Measurements from ENCODE around the gene ATMIN.
A peak's percentile ranks its signal among the peaks of the same experiment; 100 is the strongest.

Gene ATMIN

DNA sequence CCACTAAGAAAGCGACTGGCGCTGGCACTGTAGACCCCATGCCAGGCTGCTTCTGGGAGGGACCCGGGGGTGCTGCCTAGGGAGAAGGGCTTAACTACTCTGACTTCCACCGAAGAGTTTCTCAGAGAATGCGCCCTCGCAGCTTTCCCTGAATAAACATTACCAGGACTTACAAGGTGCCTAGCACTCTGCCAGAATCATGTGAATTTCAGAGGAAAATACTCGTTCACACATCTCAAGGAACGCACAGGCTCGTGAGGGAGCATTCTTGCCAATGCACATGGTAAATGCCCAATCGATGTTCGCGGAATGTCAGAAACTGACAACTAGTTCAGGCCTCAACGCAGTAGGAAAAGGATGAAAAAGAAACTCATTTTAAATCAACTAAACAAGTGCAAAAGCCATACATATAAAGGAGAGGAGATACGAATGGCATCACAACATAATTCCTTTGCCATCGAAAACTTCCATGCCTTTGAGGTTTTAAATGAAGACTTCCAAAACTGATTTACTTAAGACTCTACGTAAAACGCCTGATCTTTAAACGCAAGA, 30.0 kb upstream of the ATMIN start:
- no peak overlapping the region for H3K27ac ChIP-seq (ENCODE audit: low read length, poor library complexity, severe bottlenecking)
- no peaks in the 10 kb centered on the region for H3K36me3 ChIP-seq (ENCODE audit: control insufficient read depth in 1 of 2, insufficient read depth in 2 of 2, low read depth in 1 of 2, low read length in 2 of 2)
- H2BK120ac ChIP-seq (ENCODE audit: low read depth, low read length) = no peak overlapping the region
- WGBS = 15% methylated on average over 14 of the region's 18 CpGs
- H3K9ac ChIP-seq (ENCODE audit: low read length) = peak overlapping the region; percentile 97
- H3K4me3 ChIP-seq (ENCODE audit: insufficient read depth in 1 of 2, low read depth in 1 of 2, low read length in 2 of 2) = peak overlapping the region; percentile 96 to 98
- no peak overlapping the region for H2AFZ ChIP-seq (ENCODE audit: low read depth, low read length)
- no peak overlapping the region for H3K23ac ChIP-seq (ENCODE audit: low read length in 2 of 2)
- peak overlapping the region; percentile 92 for H3K4me2 ChIP-seq (ENCODE audit: low read length, poor library complexity, severe bottlenecking)
- H4K91ac ChIP-seq (ENCODE audit: low read length) = no peak overlapping the region
- no peak overlapping the region for H2BK15ac ChIP-seq (ENCODE audit: low read depth, poor library complexity, severe bottlenecking)
- H3K14ac ChIP-seq (ENCODE audit: low read length in 2 of 2) = no peak overlapping the region
- no peaks in the 10 kb centered on the region for H3K27me3 ChIP-seq (ENCODE audit: control insufficient read depth in 1 of 2, insufficient read depth in 1 of 2, low read length in 2 of 2)
- peaks cover 12% of the 10 kb centered on the region for H3K79me1 ChIP-seq (replicated peaks; ENCODE audit: low read length, poor library complexity, severe bottlenecking)
- H3K4ac ChIP-seq (ENCODE audit: low read depth in 1 of 2, low read length in 2 of 2) = no peak overlapping the region
- no peak overlapping the region for H2AK5ac ChIP-seq (ENCODE audit: low read length, severe bottlenecking)
- H2BK5ac ChIP-seq (ENCODE audit: low read depth, low read length, poor library complexity, severe bottlenecking) = no peak overlapping the region
- no peaks in the 10 kb centered on the region for H3K9me3 ChIP-seq (ENCODE audit: control insufficient read depth, low read length)
- peak overlapping the region; percentile 16 for H4K8ac ChIP-seq (ENCODE audit: low read length)
- no peak overlapping the region for H2BK12ac ChIP-seq (ENCODE audit: low read length in 2 of 2)
- H3K18ac ChIP-seq (ENCODE audit: low read depth in 1 of 2, low read length in 2 of 2) = no peak overlapping the region
- H3K4me1 ChIP-seq (ENCODE audit: control insufficient read depth, insufficient read depth, low read depth, low read length) = peaks cover 12% of the 10 kb centered on the region
- peak; percentile 41 for DNase-seq

DNA sequence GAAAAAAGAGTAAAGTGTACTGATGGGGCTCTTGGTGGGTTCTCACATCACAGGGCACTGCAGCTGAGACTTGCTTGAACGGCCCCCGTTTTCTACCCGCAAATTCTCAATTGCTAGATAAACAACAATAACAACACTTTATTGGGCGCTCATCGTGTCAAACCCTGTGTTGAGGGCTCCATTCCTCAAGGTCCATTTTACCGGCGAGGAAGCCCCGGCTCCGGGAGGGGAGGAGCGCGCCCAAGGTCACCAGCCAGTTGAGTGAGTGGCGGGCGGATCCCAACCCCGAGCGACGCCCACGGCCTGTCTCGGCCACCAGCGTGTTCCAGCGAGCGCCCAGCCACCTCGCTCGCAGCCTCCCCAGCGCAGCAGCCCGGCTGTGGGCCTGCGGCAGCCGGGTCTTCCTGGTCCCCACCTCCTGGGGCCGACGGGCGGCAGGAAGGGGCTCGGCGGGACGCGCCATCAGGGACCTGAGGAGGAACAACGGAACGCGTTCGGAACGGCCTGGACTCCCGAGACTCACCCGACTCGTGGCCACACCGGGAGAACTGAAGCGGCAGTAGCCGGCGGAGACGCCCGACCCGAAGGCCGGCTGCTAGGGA, 29.3 kb upstream of the ATMIN start:
- Histone ChIP-seq H2BK15ac (ENCODE audit: low read depth, poor library complexity, severe bottlenecking) (peak overlapping the region; percentile 63), H2BK12ac (ENCODE audit: low read length in 2 of 2) (peak overlapping the region; percentile 17 to 56), H2AK5ac (ENCODE audit: low read length, severe bottlenecking) (no peak overlapping the region), H4K8ac (ENCODE audit: low read length) (peak overlapping the region; percentile 55), H3K14ac (ENCODE audit: low read length in 2 of 2) (peak overlapping the region in 1 of 2 experiments; percentile 29), H3K4ac (ENCODE audit: low read depth in 1 of 2, low read length in 2 of 2) (peak overlapping the region; percentile 34 to 97), H3K4me2 (ENCODE audit: low read length, poor library complexity, severe bottlenecking) (peak overlapping the region; percentile 92), H3K27ac (ENCODE audit: low read length, poor library complexity, severe bottlenecking) (peak overlapping the region; percentile 69), H3K4me3 (ENCODE audit: insufficient read depth in 1 of 2, low read depth in 1 of 2, low read length in 2 of 2) (peak overlapping the region; percentile 96 to 98), H2BK120ac (ENCODE audit: low read depth, low read length) (no peak overlapping the region), H3K79me1 (replicated peaks; ENCODE audit: low read length, poor library complexity, severe bottlenecking) (peaks cover 18% of the 10 kb centered on the region), H3K9me3 (ENCODE audit: control insufficient read depth, low read length) (no peaks in the 10 kb centered on the region), H3K9ac (ENCODE audit: low read length) (peak overlapping the region; percentile 97), H4K91ac (ENCODE audit: low read length) (peak overlapping the region; percentile 91), H3K23ac (ENCODE audit: low read length in 2 of 2) (peak overlapping the region in 1 of 2 experiments; percentile 64), H3K4me1 (ENCODE audit: control insufficient read depth, insufficient read depth, low read depth, low read length) (peaks cover 12% of the 10 kb centered on the region), H2BK5ac (ENCODE audit: low read depth, low read length, poor library complexity, severe bottlenecking) (peak overlapping the region; percentile 15), H2AFZ (ENCODE audit: low read depth, low read length) (peak overlapping the region; percentile 11), H3K36me3 (ENCODE audit: control insufficient read depth in 1 of 2, insufficient read depth in 2 of 2, low read depth in 1 of 2, low read length in 2 of 2) (no peaks in the 10 kb centered on the region), H3K18ac (ENCODE audit: low read depth in 1 of 2, low read length in 2 of 2) (peak overlapping the region; percentile 70 to 97), H3K27me3 (ENCODE audit: control insufficient read depth in 1 of 2, insufficient read depth in 1 of 2, low read length in 2 of 2) (no peaks in the 10 kb centered on the region)
- DNase-seq = peak; percentile 69
- WGBS = under 1% methylated on average over 50 of the region's 50 CpGs

GRCh38 chr16:81006813-81007695, 28.6 kb upstream of the ATMIN start, which contains the start of the genes CENPN and CMC2:
CENPN (plus strand) TSS chr16:81007214; CDS start chr16:81011940, 4,726 bp downstream.
CMC2 (minus strand) TSS chr16:81006885; CDS start chr16:80997394, 9,491 bp downstream.
- peak within 1 kb of the TSS; percentile 99 for H2BK5ac ChIP-seq (ENCODE audit: low read depth, low read length, poor library complexity, severe bottlenecking)
- peak within 1 kb of the TSS; percentile 89 for H2AFZ ChIP-seq (ENCODE audit: low read depth, low read length)
- H3K36me3 ChIP-seq (ENCODE audit: control insufficient read depth in 1 of 2, insufficient read depth in 2 of 2, low read depth in 1 of 2, low read length in 2 of 2) = no peaks in the 10 kb centered on the region
- no peaks in the 10 kb centered on the region for H3K9me3 ChIP-seq (ENCODE audit: control insufficient read depth, low read length)
- H3K18ac ChIP-seq (ENCODE audit: low read depth in 1 of 2, low read length in 2 of 2) = peak within 1 kb of the TSS; percentile 99
- H3K27me3 ChIP-seq (ENCODE audit: control insufficient read depth in 1 of 2, insufficient read depth in 1 of 2, low read length in 2 of 2) = no peaks in the 10 kb centered on the region
- WGBS = under 1% methylated on average over 75 of the region's 75 CpGs
- peak within 1 kb of the TSS; percentile 95 to 99 for H2BK12ac ChIP-seq (ENCODE audit: low read length in 2 of 2)
- H3K4me1 ChIP-seq (ENCODE audit: control insufficient read depth, insufficient read depth, low read depth, low read length) = peaks cover 12% of the 10 kb centered on the region
- H4K8ac ChIP-seq (ENCODE audit: low read length) = peak within 1 kb of the TSS; percentile 97
- H3K4me3 ChIP-seq (ENCODE audit: insufficient read depth in 1 of 2, low read depth in 1 of 2, low read length in 2 of 2) = peak within 1 kb of the TSS; percentile 96 to 98
- DNase-seq = peak; percentile 99
- H3K14ac ChIP-seq (ENCODE audit: low read length in 2 of 2) = peak within 1 kb of the TSS in 1 of 2 experiments; percentile 87
- H2BK120ac ChIP-seq (ENCODE audit: low read depth, low read length) = peak within 1 kb of the TSS; percentile 97
- peak within 1 kb of the TSS; percentile 97 for H3K9ac ChIP-seq (ENCODE audit: low read length)
- peaks cover 20% of the 10 kb centered on the region for H3K79me1 ChIP-seq (replicated peaks; ENCODE audit: low read length, poor library complexity, severe bottlenecking)
- peak within 1 kb of the TSS; percentile 63 for H2BK15ac ChIP-seq (ENCODE audit: low read depth, poor library complexity, severe bottlenecking)
- peak within 1 kb of the TSS; percentile 100 for H4K91ac ChIP-seq (ENCODE audit: low read length)
- peak within 1 kb of the TSS in 1 of 2 experiments; percentile 64 for H3K23ac ChIP-seq (ENCODE audit: low read length in 2 of 2)
- H3K4me2 ChIP-seq (ENCODE audit: low read length, poor library complexity, severe bottlenecking) = peak within 1 kb of the TSS; percentile 92
- no peak within 1 kb of the TSS for H2AK5ac ChIP-seq (ENCODE audit: low read length, severe bottlenecking)
- H3K27ac ChIP-seq (ENCODE audit: low read length, poor library complexity, severe bottlenecking) = peak within 1 kb of the TSS; percentile 97
- H3K4ac ChIP-seq (ENCODE audit: low read depth in 1 of 2, low read length in 2 of 2) = peak within 1 kb of the TSS; percentile 96 to 99

DNA sequence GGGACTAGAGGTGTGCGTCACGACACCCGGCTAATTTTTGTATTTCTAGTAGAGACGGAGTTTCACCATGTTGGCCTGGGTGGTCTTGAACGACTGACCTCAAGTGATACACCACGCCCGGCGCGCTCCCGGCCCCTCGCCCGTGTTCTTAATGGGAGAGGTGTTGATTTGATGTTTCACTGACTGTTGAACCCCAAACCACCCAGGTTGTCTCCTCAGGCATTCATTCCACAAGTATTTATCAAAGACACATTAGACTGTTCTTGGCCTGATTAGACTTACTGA, 27.2 kb upstream of the ATMIN start:
- Histone ChIP-seq H3K27ac (ENCODE audit: low read length, poor library complexity, severe bottlenecking) (no peak overlapping the region), H2BK15ac (ENCODE audit: low read depth, poor library complexity, severe bottlenecking) (no peak overlapping the region), H3K79me1 (replicated peaks; ENCODE audit: low read length, poor library complexity, severe bottlenecking) (peaks cover 21% of the 10 kb centered on the region), H3K4me3 (ENCODE audit: insufficient read depth in 1 of 2, low read depth in 1 of 2, low read length in 2 of 2) (peak overlapping the region in 1 of 2 experiments; percentile 96), H3K9ac (ENCODE audit: low read length) (peak overlapping the region; percentile 97), H3K27me3 (ENCODE audit: control insufficient read depth in 1 of 2, insufficient read depth in 1 of 2, low read length in 2 of 2) (no peaks in the 10 kb centered on the region), H3K18ac (ENCODE audit: low read depth in 1 of 2, low read length in 2 of 2) (no peak overlapping the region), H3K4me2 (ENCODE audit: low read length, poor library complexity, severe bottlenecking) (no peak overlapping the region), H3K23ac (ENCODE audit: low read length in 2 of 2) (no peak overlapping the region), H2BK120ac (ENCODE audit: low read depth, low read length) (no peak overlapping the region), H3K4me1 (ENCODE audit: control insufficient read depth, insufficient read depth, low read depth, low read length) (peaks cover 12% of the 10 kb centered on the region), H3K36me3 (ENCODE audit: control insufficient read depth in 1 of 2, insufficient read depth in 2 of 2, low read depth in 1 of 2, low read length in 2 of 2) (peaks cover 0 to 6% of the 10 kb centered on the region in 2 experiments), H2BK12ac (ENCODE audit: low read length in 2 of 2) (no peak overlapping the region), H3K14ac (ENCODE audit: low read length in 2 of 2) (no peak overlapping the region), H2BK5ac (ENCODE audit: low read depth, low read length, poor library complexity, severe bottlenecking) (no peak overlapping the region), H4K91ac (ENCODE audit: low read length) (peak overlapping the region; percentile 66), H3K4ac (ENCODE audit: low read depth in 1 of 2, low read length in 2 of 2) (peak overlapping the region in 1 of 2 experiments; percentile 41), H2AK5ac (ENCODE audit: low read length, severe bottlenecking) (peak overlapping the region; percentile 67), H3K9me3 (ENCODE audit: control insufficient read depth, low read length) (no peaks in the 10 kb centered on the region), H2AFZ (ENCODE audit: low read depth, low read length) (no peak overlapping the region), H4K8ac (ENCODE audit: low read length) (peak overlapping the region; percentile 31)
- DNase-seq = no peak
- WGBS = 91% methylated on average over 8 of the region's 12 CpGs

Data from mesenchymal stem cell (in vitro differentiated cells and primary cell).